Daoy (cell line): ENCODE measurements around the gene WDR5. TPM values are rescaled to one million over a fixed set of nuclear protein-coding genes. Genes with fewer than 3 reads are reported as not detected.

Experiments used
- DNase-seq: peaks from one replicate; pipeline ENCODE4 v3.0.0-alpha.2; 2015; ENCODE audit warnings: low read depth
- total RNA-seq: library from RNA; depleted of rRNA; stranded (reverse); fragments of >200 nt; shearing (Covaris generic); gene quantifications from 2 replicates; pipeline ENCODE4 v1.2.3, GENCODE V29; 2014; rRNA removed

Gene WDR5
- total RNA-seq, 1 experiment from 2014 or later: 40.9 TPM

GRCh38 chr9:134208981-134209725, 73.3 kb downstream of the WDR5 start:
- DNase-seq: no peak

Other genes starting within 250 kb of the WDR5 start
- 11.3 and 11.5 TPM in 2 replicates for gene VAV2, start 143.8 kb upstream of the WDR5 start, total RNA-seq
- gene BRD3OS, start 110.6 kb upstream of the WDR5 start, total RNA-seq: 12.8 and 15.1 TPM in 2 replicates
- gene BRD3, start 68.1 kb upstream of the WDR5 start, total RNA-seq: 6.4 and 6.5 TPM in 2 replicates
- gene RNU6ATAC, start 28.5 kb downstream of the WDR5 start, total RNA-seq: not detected in 2 replicates
- gene RXRA, start 190.4 kb downstream of the WDR5 start, total RNA-seq: 14.1 and 14.9 TPM in 2 replicates